ENCODE results near the gene FOXP1.

DNA sequence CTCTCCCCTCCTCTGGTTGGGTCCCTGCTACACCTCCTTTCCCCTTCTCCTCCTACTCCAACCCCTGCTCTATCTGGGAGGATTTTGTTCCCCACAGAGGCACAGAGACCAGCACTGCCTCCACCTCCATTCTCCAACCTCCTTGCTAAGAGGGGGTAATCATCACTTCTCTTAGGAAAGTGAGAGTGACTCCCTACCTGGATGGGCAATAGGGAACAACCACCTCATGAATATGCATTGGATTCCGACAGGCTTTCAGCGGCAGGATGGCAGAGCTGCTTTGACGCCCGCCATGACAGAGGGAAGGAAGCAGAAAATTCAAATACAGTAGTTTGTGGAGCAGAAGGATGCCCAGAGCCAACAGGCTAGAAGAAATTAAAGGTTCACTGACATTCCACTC is 656.3 kb downstream of the FOXP1 start:
- TF ChIP-seq, protein P1, sequence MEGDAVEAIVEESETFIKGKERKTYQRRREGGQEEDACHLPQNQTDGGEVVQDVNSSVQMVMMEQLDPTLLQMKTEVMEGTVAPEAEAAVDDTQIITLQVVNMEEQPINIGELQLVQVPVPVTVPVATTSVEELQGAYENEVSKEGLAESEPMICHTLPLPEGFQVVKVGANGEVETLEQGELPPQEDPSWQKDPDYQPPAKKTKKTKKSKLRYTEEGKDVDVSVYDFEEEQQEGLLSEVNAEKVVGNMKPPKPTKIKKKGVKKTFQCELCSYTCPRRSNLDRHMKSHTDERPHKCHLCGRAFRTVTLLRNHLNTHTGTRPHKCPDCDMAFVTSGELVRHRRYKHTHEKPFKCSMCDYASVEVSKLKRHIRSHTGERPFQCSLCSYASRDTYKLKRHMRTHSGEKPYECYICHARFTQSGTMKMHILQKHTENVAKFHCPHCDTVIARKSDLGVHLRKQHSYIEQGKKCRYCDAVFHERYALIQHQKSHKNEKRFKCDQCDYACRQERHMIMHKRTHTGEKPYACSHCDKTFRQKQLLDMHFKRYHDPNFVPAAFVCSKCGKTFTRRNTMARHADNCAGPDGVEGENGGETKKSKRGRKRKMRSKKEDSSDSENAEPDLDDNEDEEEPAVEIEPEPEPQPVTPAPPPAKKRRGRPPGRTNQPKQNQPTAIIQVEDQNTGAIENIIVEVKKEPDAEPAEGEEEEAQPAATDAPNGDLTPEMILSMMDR (IDR thresholded peaks at IDR 0.05; ENCODE audit: low read length) = no peak
- no peak for TF ChIP-seq EZH2 (IDR thresholded peaks at IDR 0.05; ENCODE audit: borderline replicate concordance, low read length)
